SK-N-SH treated with all-trans-retinoic acid at 6 μM for 48 hours (cell line): ENCODE results near the gene FAM124A.

ENCODE experiments used
- ATAC-seq: fragments of 200-7000 bp; cut with Tn5 transposase; 3 replicates; pipeline ENCODE4 v1.9.1; 2020; ENCODE audit warnings: mild to moderate bottlenecking, moderate library complexity
- ARNTL ChIP-seq: fragments of 450-650 bp; formaldehyde crosslinking; IDR thresholded peaks from 2 replicates; pipeline ENCODE4 v1.5.0; 2020; ENCODE audit warnings: low read depth, mild to moderate bottlenecking, moderate library complexity, borderline replicate concordance
- CREB5 ChIP-seq: fragments of 250-450 bp; sonication (Bioruptor Pico); IDR thresholded peaks from 2 replicates; pipeline ENCODE4 v1.5.1; 2020; ENCODE audit warnings: low read depth, mild to moderate bottlenecking, moderate library complexity
- CSRNP3 ChIP-seq: fragments of 250-450 bp; sonication (Bioruptor Pico); IDR thresholded peaks from 2 replicates; pipeline ENCODE4 v1.5.1; 2021; ENCODE audit warnings: mild to moderate bottlenecking, moderate library complexity
- ESRRG ChIP-seq: fragments of 250-450 bp; sonication (Bioruptor Pico); IDR thresholded peaks from 2 replicates; pipeline ENCODE4 v1.6.1; 2021; ENCODE audit warnings: mild to moderate bottlenecking
- GLIS3 ChIP-seq: fragments of 250-450 bp; sonication (Bioruptor Pico); IDR thresholded peaks from 2 replicates; pipeline ENCODE4 v1.5.0; 2020; ENCODE audit warnings: mild to moderate bottlenecking, moderate library complexity
- ISL1 ChIP-seq: fragments of 250-450 bp; sonication (Bioruptor Pico); IDR thresholded peaks from 2 replicates; pipeline ENCODE4 v2.1.2; 2022; ENCODE audit warnings: mild to moderate bottlenecking, moderate library complexity
- OSR1 ChIP-seq: fragments of 250-450 bp; sonication (Bioruptor Pico); IDR thresholded peaks from 2 replicates; pipeline ENCODE4 v1.8.0; 2022; ENCODE audit warnings: moderate library complexity, mild to moderate bottlenecking, inconsistent platforms
- PPARA ChIP-seq: fragments of 250-450 bp; sonication (Bioruptor Pico); IDR thresholded peaks from 2 replicates; pipeline ENCODE4 v1.5.0; 2020; ENCODE audit warnings: mild to moderate bottlenecking, borderline replicate concordance
- RARB ChIP-seq: fragments of 250-450 bp; sonication (Bioruptor Pico); IDR thresholded peaks from 2 replicates; pipeline ENCODE4 v1.8.0; 2021; ENCODE audit warnings: mild to moderate bottlenecking, moderate library complexity
- SNAI2 ChIP-seq: fragments of 250-450 bp; sonication (Bioruptor Pico); IDR thresholded peaks from 2 replicates; pipeline ENCODE4 v1.5.0; 2020; ENCODE audit warnings: mild to moderate bottlenecking, moderate library complexity
- TCF4 ChIP-seq: fragments of 250-450 bp; sonication (Bioruptor Pico); IDR thresholded peaks from 2 replicates; pipeline ENCODE4 v1.8.0; 2021; ENCODE audit warnings: mild to moderate bottlenecking, moderate library complexity, borderline replicate concordance
- TOX ChIP-seq: fragments of 250-450 bp; sonication (Bioruptor Pico); IDR thresholded peaks from 2 replicates; pipeline ENCODE4 v1.8.0; 2021; ENCODE audit warnings: mild to moderate bottlenecking, moderate library complexity, borderline replicate concordance
- ZFP3 ChIP-seq: fragments of 250-450 bp; sonication (Bioruptor Pico); IDR thresholded peaks from 2 replicates; pipeline ENCODE4 v1.5.0; 2020; ENCODE audit warnings: mild to moderate bottlenecking, moderate library complexity
- ZFP30 ChIP-seq: fragments of 450-650 bp; formaldehyde crosslinking; IDR thresholded peaks from 2 replicates; pipeline ENCODE4 v1.5.0; 2022; ENCODE audit warnings: mild to moderate bottlenecking, moderate library complexity
- ZNF565 ChIP-seq: fragments of 450-650 bp; formaldehyde crosslinking; conservative IDR thresholded peaks from 2 replicates; pipeline ENCODE4 v1.5.0; 2020; ENCODE audit warnings: low read depth, mild to moderate bottlenecking, moderate library complexity
- ZNF70 ChIP-seq: fragments of 450-650 bp; formaldehyde crosslinking; IDR thresholded peaks from 2 replicates; pipeline ENCODE4 v1.5.0; 2020; ENCODE audit warnings: mild to moderate bottlenecking, moderate library complexity
- TF ChIP-seq, protein P1 (sequence below): fragments of 250-450 bp; sonication (Bioruptor Pico); IDR thresholded peaks from 2 replicates; pipeline ENCODE4 v1.8.0; 2020; ENCODE audit warnings: mild to moderate bottlenecking, moderate library complexity, borderline replicate concordance
- TF ChIP-seq, protein P2 (sequence below): fragments of 250-450 bp; sonication (Bioruptor Pico); IDR thresholded peaks from 2 replicates; pipeline ENCODE4 v1.8.0; 2021; ENCODE audit warnings: low read depth, mild to moderate bottlenecking, moderate library complexity, borderline replicate concordance

The FAM124A gene

DNA sequence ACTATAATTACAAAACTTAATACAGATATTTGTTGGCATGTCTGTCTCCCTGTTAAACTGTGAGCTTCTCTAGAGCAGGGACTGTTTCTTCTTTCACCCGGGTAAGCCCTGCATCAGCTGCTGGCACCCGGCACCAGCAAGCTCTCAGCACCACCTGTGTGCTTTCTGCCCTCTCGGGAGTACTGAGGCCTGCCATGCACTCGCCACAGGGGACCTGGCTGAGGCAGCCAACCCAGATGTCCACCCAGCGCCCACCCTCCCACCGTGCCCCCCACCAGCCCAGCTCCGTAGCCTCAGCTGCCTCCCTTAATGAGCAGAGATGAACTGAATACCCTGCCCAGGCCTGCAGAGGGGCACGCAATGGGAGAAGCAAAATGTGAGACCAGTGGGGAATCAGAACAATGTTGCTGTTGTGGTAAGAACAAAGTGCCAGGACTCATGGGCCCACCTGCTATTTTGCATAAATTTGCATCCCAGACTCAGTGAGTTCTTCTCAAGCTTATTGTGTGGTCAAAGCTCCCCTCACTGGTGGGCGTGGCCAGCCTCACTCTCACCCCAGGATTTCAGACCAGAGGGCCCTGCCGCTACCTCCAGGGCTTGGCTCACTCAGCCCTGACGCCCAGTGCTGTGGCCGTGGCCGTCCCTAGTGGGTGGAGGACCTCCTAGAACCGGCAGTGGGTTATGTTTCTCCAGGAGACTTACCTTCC, 102.7 kb downstream of the FAM124A start:
- TF ChIP-seq ZFP3 (no peak), PPARA (CRISPR knock-in tag) (no peak), ISL1 (CRISPR knock-in tag) (no peak), ESRRG (CRISPR knock-in tag) (no peak), TCF4 (CRISPR knock-in tag) (no peak), ZNF565 (CRISPR knock-in tag) (no peak), CSRNP3 (no peak), ZFP30 (CRISPR knock-in tag) (no peak), OSR1 (CRISPR knock-in tag) (no peak), TOX (CRISPR knock-in tag) (no peak), SNAI2 (no peak), RARB (CRISPR knock-in tag) (no peak), ZNF70 (CRISPR knock-in tag) (no peak), CREB5 (no peak), ARNTL (no peak)
- TF ChIP-seq, protein P1, sequence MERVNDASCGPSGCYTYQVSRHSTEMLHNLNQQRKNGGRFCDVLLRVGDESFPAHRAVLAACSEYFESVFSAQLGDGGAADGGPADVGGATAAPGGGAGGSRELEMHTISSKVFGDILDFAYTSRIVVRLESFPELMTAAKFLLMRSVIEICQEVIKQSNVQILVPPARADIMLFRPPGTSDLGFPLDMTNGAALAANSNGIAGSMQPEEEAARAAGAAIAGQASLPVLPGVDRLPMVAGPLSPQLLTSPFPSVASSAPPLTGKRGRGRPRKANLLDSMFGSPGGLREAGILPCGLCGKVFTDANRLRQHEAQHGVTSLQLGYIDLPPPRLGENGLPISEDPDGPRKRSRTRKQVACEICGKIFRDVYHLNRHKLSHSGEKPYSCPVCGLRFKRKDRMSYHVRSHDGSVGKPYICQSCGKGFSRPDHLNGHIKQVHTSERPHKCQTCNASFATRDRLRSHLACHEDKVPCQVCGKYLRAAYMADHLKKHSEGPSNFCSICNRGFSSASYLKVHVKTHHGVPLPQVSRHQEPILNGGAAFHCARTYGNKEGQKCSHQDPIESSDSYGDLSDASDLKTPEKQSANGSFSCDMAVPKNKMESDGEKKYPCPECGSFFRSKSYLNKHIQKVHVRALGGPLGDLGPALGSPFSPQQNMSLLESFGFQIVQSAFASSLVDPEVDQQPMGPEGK (CRISPR knock-in tag) = no peak
- TF ChIP-seq, protein P2, sequence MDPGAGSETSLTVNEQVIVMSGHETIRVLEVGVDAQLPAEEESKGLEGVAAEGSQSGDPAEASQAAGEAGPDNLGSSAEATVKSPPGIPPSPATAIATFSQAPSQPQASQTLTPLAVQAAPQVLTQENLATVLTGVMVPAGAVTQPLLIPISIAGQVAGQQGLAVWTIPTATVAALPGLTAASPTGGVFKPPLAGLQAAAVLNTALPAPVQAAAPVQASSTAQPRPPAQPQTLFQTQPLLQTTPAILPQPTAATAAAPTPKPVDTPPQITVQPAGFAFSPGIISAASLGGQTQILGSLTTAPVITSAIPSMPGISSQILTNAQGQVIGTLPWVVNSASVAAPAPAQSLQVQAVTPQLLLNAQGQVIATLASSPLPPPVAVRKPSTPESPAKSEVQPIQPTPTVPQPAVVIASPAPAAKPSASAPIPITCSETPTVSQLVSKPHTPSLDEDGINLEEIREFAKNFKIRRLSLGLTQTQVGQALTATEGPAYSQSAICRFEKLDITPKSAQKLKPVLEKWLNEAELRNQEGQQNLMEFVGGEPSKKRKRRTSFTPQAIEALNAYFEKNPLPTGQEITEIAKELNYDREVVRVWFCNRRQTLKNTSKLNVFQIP (CRISPR knock-in tag) = no peak
- ATAC-seq = no peak

- no peak; the same call in 2 of the 3 replicates for ATAC-seq
Measured at GRCh38 chr13:51325837-51326236, 103.6 kb downstream of the FAM124A start.

More at GRCh38 chr13:51325837-51326236, 103.6 kb downstream of the FAM124A start:
- no peak for TF ChIP-seq ZNF70 (CRISPR knock-in tag)
- TF ChIP-seq CSRNP3 = no peak
- no peak for TF ChIP-seq CREB5
- no peak for TF ChIP-seq GLIS3 (CRISPR knock-in tag)
- no peak for TF ChIP-seq ESRRG (CRISPR knock-in tag)
- TF ChIP-seq, protein P1 (CRISPR knock-in tag) = no peak
- TF ChIP-seq, all 23 proteins: peak for 0
